Fibroblast of lung (primary cell): ENCODE data around the gene STAT3. TPM values are rescaled to one million over a fixed set of nuclear protein-coding genes. Genes with fewer than 3 reads are reported as not detected.
A peak's percentile ranks its signal among the peaks of the same experiment; 100 is the strongest.

Experiments
- DNase-seq, 2 donors: peaks; one replicate each; pipeline versions ENCODE4 v3.0.0 to v3.0.0-alpha.2; 2010; ENCODE audit warnings: low read depth in 2 of 2
- H2AFZ ChIP-seq: 2 replicates; pipeline ENCODE4 v1.5.1; 2012; ENCODE audit warnings: low read length, control low read depth, inconsistent platforms
- H3K27ac ChIP-seq: 2 replicates; pipeline ENCODE4 v1.5.1; 2011; ENCODE audit warnings: low read length, control low read depth; ENCODE audit not compliant: insufficient read depth
- H3K27me3 ChIP-seq: 2 replicates; pipeline ENCODE4 v1.5.1; 2011; ENCODE audit warnings: mild to moderate bottlenecking, low read length; ENCODE audit not compliant: control insufficient read depth, insufficient read depth
- H3K36me3 ChIP-seq: 2 replicates; pipeline ENCODE4 v1.5.1; 2011; ENCODE audit warnings: low read length; ENCODE audit not compliant: control insufficient read depth, insufficient read depth
- H3K4me1 ChIP-seq: 2 replicates; pipeline ENCODE4 v1.5.1; 2011; ENCODE audit warnings: low read length; ENCODE audit not compliant: control insufficient read depth, insufficient read depth; ENCODE audit errors: extremely low read depth
- H3K4me2 ChIP-seq: 2 replicates; pipeline ENCODE4 v1.5.1; 2011; ENCODE audit warnings: low read length, control low read depth; ENCODE audit not compliant: insufficient read depth; ENCODE audit errors: extremely low read depth
- H3K4me3 ChIP-seq, 4 experiments: fragments of 200-600 bp in 1 of 4; sonication (generic) in 1 of 4; replicated peaks in 1 of 4; 2 replicates each; pipeline ENCODE4 v1.5.1; 2011 to 2016; ENCODE audit warnings: low read length in 4 of 4, low read depth in 3 of 4, mild to moderate bottlenecking in 3 of 4, control low read depth in 2 of 4, inconsistent platforms in 1 of 4, mixed read lengths in 1 of 4; ENCODE audit not compliant: insufficient read depth in 1 of 4; ENCODE audit errors: control extremely low read depth in 1 of 4
- H3K79me2 ChIP-seq: 2 replicates; pipeline ENCODE4 v1.5.1; 2012; ENCODE audit warnings: mild to moderate bottlenecking, low read length, inconsistent platforms; ENCODE audit not compliant: control insufficient read depth, insufficient read depth
- H3K9ac ChIP-seq: 2 replicates; pipeline ENCODE4 v1.5.1; 2011; ENCODE audit warnings: mild to moderate bottlenecking, low read length, control low read depth; ENCODE audit not compliant: insufficient read depth
- H3K9me3 ChIP-seq: 2 replicates; pipeline ENCODE4 v1.5.1; 2012; ENCODE audit warnings: low read depth, low read length; ENCODE audit not compliant: control insufficient read depth, insufficient read depth
- H4K20me1 ChIP-seq: 2 replicates; pipeline ENCODE4 v1.5.1; 2011; ENCODE audit warnings: low read length; ENCODE audit not compliant: control insufficient read depth, insufficient read depth; ENCODE audit errors: extremely low read depth
- CTCF ChIP-seq, 2 donors: IDR thresholded peaks in 1 of 2; conservative IDR thresholded peaks in 1 of 2; 1 replicate in 1 of 2; 2 replicates in 1 of 2; pipeline ENCODE4 v1.5.1; 2011 to 2012; ENCODE audit warnings: low read length in 2 of 2, control low read depth in 1 of 2, inconsistent platforms in 1 of 2, low read depth in 1 of 2, mild to moderate bottlenecking in 1 of 2
- EZH2 ChIP-seq: IDR thresholded peaks from 2 replicates; pipeline ENCODE4 v1.5.1; 2012; ENCODE audit warnings: low read length, control low read depth, mild to moderate bottlenecking; ENCODE audit errors: missing control alignments
- polyA plus RNA-seq, 2 donors: library from polyadenylated mRNA; depleted of rRNA in 1 of 2; stranded (reverse) in 1 of 2; unstranded in 1 of 2; fragments of >200 nt; gene quantifications; 2 replicates each; pipeline ENCODE4 v1.2.1, GENCODE V29; 2011 to 2012; ENCODE audit warnings: missing spikeins in 1 of 2
- total RNA-seq: library from RNA; depleted of rRNA; stranded (reverse); fragments of >200 nt; gene quantifications from 2 replicates; pipeline ENCODE4 v1.2.1, GENCODE V29; 2014

STAT3 gene
- total and polyA plus RNA-seq, 2 donors (not counting 1 experiment from before 2014, with no cell fraction given), result 75.0 to 101 TPM

GRCh38 chr17:42348104-42348503 is 40.1 kb downstream of the STAT3 start:
- Histone ChIP-seq H3K27ac (peak overlapping the region; percentile 60), H4K20me1 (no peaks in the 10 kb centered on the region)

GRCh38 chr17:42347606-42348005 is 40.6 kb downstream of the STAT3 start:
- H3K4me1 ChIP-seq, result peaks cover 8% of the 10 kb centered on the region
- no peak for DNase-seq
- H3K4me2 ChIP-seq, result peak overlapping the region; percentile 33
- TF ChIP-seq CTCF (conservative IDR thresholded peaks at IDR 0.05 in 1 of 2, IDR thresholded peaks at IDR 0.05 in 1 of 2; ENCODE audit: low read depth in 1 of 2, low read length in 2 of 2) (no peak), EZH2 (no peak)
- H3K36me3 ChIP-seq, result peaks cover 3% of the 10 kb centered on the region
- H3K9me3 ChIP-seq, result no peaks in the 10 kb centered on the region
- H3K27me3 ChIP-seq, result no peaks in the 10 kb centered on the region
- no peak overlapping the region for H2AFZ ChIP-seq
- H4K20me1 ChIP-seq, result no peaks in the 10 kb centered on the region
- peaks cover 39% of the 10 kb centered on the region for H3K79me2 ChIP-seq
- no peak overlapping the region for H3K4me3 ChIP-seq
- no peak overlapping the region for H3K9ac ChIP-seq
- peak overlapping the region; percentile 60 for H3K27ac ChIP-seq

More at GRCh38 chr17:42348104-42348503, 40.1 kb downstream of the STAT3 start:
- Histone ChIP-seq H3K9ac (no peak overlapping the region), H3K9me3 (no peaks in the 10 kb centered on the region), H3K4me1 (peaks cover 8% of the 10 kb centered on the region), H3K36me3 (peaks cover 3% of the 10 kb centered on the region), H3K4me2 (no peak overlapping the region), H3K27me3 (no peaks in the 10 kb centered on the region), H3K4me3 (no peak overlapping the region), H2AFZ (no peak overlapping the region), H3K79me2 (peaks cover 41% of the 10 kb centered on the region)
- no peak for DNase-seq
- TF ChIP-seq EZH2, result no peak
- no peak for TF ChIP-seq CTCF (conservative IDR thresholded peaks at IDR 0.05 in 1 of 2, IDR thresholded peaks at IDR 0.05 in 1 of 2; ENCODE audit: low read depth in 1 of 2, low read length in 2 of 2)

GRCh38 chr17:42347198-42347597 is 41.0 kb downstream of the STAT3 start:
- Histone ChIP-seq H4K20me1 (no peaks in the 10 kb centered on the region), H3K27ac (peak overlapping the region; percentile 60), H3K36me3 (peaks cover 5% of the 10 kb centered on the region), H3K79me2 (peaks cover 35% of the 10 kb centered on the region), H3K27me3 (no peaks in the 10 kb centered on the region), H3K9me3 (no peaks in the 10 kb centered on the region), H2AFZ (no peak overlapping the region), H3K4me3 (no peak overlapping the region), H3K4me1 (peaks cover 12% of the 10 kb centered on the region), H3K4me2 (peak overlapping the region; percentile 33), H3K9ac (no peak overlapping the region)
- TF ChIP-seq CTCF (conservative IDR thresholded peaks at IDR 0.05 in 1 of 2, IDR thresholded peaks at IDR 0.05 in 1 of 2; ENCODE audit: low read depth in 1 of 2, low read length in 2 of 2) (no peak), EZH2 (no peak)
- peak; percentile 86 to 87 for DNase-seq
